ENCODE results near the gene SMTNL2.

Gene SMTNL2

DNA sequence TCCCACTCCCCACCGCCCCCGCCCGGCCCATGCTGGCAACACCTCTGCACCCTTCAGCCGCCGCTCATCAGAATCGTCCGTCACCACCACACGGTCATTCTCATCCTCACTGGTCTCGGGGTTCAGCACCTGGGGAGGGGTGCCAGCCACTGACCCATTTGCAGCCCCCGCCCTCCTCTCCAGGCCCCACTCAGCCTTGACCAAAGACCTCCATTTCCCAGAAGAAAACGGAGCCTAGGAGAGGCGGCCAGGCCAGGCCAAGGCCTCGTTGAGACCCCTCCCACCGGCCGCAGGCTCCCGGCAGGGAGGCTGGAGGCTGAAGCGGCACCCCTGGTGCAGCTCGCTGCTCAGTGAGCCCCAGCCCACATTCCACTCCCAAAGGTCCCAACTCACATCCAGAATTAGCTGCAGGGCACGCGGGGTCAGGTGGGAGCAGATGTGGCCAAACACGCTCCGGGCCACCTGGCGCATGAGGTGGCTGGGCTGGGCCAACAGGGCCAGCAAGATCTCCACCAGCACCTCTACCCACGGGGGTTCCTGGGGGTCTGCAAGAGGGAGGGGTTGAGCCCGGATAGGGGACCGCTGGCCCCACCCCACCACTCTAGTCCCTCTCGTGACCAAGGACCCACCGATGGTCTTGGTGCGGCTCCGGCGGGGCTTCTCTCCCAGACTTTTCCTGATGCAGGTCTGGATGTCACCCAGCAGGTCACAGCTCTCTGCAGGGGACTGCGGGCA is 38.9 kb upstream of the SMTNL2 start:
- no peak for DNase-seq (ENCODE audit: low read depth)

DNA sequence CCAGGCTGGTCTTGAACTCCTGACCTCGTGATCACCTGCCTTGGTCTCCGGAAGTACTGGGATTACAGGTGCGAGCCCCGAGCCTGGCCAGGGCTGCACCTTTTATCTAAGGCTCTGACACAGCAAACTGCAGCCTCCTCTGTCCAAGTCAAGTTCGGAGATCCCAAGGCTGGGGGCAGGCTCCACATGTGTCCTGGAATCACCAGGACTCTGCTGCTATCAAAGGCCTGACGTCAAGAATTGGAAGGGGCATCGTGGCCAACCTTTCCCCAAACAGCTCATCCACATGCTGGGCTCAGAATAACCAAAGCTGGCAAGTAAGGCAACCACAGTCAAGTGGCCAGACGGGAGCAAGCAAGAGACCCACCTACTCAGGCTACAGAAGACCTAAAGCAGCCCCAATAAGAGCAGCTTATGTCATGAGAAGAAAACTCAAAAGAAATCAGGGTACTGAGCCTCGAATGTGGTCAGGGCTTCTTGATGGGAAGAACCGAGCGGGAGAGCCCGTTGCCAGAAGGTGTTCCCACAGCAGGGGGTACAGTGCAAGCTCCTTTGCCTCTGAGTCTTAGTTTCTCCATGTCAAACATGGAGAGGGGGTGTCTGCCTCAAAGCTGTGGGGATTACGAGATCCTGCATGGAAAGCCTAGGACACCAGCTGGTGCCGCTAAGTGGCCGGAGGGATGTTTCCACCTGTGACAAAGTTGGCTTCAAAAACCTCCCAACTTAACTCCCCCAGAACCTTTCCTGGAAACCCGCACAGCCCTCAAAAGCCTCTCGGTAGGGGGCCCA is 37.0 kb upstream of the SMTNL2 start:
- no peak for DNase-seq (ENCODE audit: low read depth)

DNA sequence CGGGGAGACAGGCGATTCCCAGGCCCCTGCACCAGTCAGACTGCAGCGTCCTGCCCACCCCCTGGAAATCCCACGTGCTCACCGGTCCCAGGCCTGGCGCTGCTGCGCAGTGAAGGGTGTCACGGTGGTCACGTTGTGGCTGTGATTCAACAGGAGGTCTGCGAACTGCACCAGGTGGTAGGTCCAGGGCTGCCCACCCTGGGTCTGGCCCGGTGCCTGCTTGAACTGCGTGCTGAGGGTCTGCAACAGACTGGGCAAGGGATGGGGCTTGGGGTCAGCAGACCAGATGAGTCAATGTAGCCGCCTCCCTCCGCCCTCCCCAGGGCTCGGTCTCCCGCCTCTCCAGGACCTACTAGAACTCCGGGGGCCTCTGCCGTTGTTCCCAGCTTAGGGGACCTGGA is 36.3 kb upstream of the SMTNL2 start:
- DNase-seq (ENCODE audit: low read depth) = no peak

DNA sequence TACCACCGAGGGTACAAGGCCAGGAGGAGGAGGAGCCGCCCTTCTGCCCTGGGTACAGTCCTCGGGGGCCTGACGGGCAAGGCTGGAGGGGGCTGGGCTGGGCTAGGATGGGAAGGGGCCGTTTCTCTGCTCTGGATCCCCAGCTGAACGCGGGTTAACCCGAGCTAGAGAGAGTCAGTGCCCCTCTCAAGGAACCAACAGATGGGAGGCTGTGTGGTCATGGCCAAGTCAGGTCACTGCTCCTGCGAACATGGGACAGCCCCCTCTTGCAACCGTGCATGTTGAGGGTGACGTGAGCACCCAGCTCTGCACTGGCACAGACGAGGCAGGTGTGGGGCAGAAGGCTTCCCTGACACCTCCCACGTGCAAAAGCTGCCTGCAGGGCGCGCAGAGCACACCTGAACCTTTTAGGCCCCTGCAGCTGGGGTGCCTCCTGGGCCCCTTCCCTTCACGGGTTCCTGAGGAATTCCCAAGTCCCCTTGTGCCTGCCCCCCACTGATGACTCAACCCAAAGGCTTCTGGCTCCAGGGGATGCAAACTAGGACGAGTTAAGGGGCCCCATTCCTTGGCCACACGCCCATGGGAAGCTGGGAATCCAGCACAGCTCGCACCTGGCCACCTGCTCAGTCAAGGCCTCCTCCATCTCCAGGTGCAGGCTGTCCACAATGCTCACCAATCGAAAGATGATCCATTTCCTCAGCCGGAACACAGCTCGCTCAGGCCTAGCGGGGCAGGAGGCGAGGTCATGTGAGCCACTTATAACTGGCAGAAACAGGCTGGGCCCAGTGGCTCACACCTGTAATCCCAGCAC is 35.4 kb upstream of the SMTNL2 start:
- DNase-seq (ENCODE audit: low read depth) = no peak

DNA sequence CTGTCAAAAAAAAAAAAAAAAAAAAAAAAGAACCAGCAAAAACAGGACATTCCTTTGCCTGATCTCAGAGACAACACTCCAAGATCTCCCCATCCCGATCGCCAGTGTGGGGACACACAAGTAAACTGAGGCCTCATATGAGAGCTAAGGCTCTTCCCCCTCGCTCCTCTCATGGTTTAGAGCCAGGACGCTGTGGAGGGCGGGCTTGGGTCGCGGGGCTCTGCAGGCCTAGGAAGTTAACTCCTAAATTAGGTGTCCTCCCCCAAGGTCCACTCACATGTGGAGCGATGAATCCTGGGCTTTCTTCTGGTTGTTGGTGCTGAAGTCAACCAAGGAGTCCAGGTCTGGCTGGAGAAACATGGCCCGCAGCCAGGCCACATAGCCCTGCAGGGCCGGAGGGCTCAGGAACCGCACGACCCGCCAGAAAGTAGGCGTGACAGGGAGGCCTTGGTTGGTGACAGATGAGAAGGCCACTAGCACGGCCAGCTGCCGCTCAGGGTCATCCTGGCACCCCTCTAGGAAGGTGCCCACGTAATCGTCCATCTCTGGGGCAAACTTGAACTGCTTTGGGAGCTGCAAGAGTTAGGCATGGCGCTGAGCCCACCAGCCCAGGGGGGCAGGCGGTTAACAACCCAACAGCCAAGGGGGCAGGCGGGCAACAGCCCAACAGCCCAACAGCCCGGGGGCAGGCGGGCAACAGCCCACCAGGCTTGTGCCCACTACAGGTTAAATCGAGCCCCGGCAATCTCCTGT is 34.4 kb upstream of the SMTNL2 start:
- no peak for DNase-seq (ENCODE audit: low read depth)

DNA sequence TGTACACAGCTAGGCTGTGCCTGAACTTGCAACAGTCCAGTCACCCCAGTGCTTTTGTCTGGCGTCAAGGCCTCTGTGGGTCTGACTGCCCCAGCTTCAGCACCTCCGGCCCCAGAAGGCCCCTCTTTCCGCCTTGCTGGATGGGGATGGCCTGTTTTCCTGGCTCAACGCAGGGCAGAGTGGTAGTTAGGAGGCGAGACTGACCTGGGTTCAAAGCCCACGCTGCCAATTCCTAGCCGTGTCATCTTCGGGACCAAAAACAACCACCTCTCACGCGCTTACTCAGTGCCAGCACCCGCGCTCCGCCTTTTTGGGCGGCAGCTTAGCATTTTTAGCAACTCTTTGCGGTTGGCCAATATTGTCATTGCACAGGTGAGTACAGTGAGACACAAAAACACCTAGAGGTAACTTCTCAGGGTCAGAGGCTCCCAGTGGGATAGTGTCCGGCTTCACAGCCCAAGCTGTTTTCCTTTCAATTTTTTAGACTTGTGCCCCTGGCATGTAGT is 33.7 kb upstream of the SMTNL2 start:
- DNase-seq (ENCODE audit: low read depth) = no peak

DNA sequence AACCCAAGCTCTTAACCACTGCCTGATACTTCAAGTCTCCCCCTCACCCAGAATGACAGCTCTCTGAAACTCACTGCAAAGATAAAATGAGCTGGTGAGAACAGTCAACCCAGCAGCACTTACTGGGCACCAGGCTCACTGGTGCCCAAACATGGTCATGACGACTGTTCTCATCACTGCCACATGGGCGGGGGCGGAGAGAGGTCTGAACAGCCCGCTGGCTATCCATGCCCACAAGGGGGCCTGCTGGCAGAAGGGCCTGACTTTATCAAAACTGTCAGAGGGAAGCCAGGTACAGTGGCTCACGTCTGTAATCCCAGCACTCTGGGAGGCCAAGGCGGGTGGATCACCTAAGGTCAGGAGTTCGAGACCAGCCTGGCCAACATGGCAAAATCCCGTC is 33.2 kb upstream of the SMTNL2 start:
- no peak for DNase-seq (ENCODE audit: low read depth)

DNA sequence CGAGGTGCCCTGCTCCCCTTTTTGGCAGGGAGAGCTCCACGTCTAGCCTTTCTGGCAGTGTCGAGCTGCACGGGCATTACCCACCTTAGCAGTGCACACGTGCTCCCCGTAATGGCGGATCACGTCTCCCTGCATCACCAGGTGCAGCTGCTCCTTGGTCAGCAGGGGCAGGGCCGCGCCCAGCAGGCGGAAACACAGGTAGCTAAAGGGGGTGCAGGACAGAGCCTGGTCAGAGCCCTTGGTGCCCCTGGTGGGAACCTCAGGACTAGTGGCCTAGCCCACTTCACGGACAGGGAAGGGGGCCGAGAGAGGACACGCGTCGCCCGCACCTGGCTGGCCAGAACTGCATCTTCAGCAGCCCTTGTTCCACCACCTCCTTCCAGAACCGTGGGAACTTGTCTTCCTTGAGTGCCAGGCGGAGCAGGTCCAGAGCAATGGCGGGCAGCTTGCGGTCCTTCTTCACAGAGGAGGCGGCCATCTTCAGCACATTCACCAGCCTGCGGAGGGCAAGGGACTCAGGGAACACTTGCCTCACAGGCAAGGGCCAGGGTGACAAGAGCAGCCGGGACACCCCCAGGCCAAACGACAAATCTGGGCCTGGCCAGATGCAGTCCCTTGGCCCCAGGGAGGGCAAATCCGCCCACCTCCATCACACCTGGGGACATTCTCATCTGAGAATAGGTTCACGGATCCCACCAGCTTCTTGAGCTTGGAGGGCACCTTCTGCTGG is 32.4 kb upstream of the SMTNL2 start:
- no peak for DNase-seq (ENCODE audit: low read depth)

DNA sequence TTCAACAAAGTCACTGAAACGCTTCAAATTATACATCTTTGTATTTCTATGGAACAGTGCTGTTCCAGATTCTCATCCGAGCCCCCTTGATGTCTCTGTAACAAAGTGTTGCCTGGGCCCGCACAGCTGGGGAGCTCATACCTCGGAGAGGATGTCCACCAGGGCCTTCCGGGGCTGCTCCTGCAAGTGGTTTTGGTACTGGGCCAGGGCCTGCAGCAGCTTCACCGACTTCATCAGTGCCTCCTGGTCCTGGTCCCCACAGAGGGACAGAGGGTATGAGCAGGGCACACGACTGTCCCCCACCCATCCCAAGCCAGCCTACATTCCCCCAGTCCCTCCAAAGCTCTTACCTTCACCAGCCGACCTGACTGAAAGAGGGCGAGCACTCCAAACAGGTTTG is 30.7 kb upstream of the SMTNL2 start:
- DNase-seq (ENCODE audit: low read depth) = no peak

DNA sequence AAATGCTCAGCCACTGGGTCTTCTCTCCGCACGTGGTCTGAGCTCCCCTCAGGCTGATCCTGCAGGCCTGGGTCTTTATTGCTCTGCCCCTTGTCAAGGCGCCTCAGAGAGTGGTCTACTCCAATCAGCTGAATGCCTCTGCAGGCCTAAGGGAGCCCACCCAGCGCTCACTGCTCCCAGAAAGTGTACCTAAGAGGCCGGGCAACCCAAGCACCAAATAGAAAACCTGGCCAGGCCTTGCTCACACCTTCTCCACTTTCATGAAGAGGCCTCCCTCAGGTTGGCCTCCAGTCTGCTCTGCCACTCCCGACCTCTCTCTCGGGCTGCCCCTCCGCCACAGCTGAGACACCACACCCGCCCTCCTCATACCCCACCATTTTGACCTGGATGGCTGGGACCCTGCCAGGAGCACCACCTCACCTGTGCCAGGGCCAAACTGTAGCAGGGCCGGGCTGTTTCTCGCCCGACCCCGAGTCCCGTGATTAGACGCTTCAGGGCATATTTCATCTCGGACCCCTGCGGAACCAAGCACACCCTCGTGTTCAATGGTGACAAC is 29.8 kb upstream of the SMTNL2 start:
- no peak for DNase-seq (ENCODE audit: low read depth)

DNA sequence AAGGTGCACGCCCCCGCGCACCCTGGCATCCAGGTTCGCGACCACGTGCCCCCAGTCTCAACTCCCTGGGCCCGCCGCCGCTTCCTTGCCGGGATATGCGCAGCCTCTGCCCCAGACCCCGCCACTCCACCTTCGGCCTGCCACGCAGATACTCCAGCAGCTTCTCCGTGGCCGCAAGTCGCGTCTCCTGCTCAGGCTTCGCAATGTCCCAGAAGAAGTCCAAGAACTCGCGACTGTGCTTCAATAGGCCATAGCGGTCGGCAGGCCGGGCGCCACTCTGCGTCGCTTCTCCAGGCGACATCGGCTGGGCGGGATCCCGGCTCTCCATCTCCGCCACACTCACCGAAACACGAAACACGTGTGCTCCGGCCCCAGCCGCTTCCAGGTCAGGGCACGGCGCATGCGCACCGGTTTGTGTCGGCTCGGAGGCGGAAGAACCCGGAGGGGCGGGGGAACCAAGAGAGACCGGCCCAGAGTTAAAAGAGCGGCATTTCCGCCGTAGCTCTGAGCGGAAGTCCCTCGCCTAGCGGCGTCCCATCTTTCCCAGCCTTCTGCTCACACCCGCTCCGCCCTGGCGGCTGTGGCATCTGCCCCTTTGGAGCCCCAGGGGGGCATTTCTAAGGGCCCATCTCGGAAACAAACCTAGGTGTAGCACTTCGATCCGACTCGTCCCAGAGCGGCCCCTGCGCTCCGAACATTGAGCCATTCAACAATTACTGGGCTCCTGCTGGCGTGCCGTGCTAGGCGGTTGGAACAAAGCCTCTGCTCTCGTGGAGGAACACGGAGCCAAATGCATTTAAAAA is 29.1 kb upstream of the SMTNL2 start, which contains the start of gene MYBBP1A:
Gene MYBBP1A (minus strand): TSS at position 388 of the 803 bp plus-strand sequence. CDS start 60 bp downstream, at position 328.
- peak; percentile 95 for DNase-seq (ENCODE audit: low read depth)

DNA sequence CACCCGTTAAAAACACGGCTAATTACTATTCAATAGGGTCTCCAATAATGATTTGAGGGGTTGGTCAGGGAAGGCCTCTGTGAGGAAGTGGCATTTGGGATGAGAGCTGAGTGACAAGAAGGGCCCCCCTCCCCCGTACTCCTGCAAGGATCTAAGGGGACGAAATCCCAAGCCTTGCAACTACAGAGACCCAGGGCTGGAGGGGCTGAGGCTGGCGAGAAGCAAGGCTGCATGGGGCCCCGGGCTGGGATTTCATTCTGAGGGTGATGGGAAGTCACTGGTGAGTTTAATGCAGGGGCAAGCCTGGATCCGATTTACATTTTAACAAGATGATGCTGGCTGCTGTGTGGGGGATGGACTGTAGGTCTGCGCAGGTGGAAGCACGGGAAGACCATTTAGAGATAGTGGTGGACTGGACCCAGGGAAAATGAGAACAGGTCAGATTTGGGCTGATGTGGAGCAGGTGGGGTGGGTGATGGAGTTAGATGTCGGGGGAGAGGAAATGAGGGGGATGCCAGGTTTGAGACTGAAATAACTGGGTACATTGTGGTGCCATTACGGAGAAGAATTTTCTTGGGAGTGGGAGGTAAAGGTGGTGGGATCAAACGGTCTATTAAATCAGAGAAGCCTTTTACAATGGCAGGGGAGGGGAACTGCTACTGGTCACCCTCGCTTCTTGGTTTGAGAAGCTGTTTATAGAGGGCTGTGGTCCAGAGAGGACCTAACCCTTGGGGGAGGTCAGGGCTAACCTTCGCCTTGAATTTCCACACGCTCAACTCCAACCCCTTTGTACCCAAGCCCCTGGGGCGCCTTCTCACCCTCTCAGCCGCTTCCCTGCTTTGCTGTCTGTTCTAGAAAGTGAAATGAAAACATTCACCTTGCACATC is 28.2 kb upstream of the SMTNL2 start:
- DNase-seq (ENCODE audit: low read depth) = no peak

DNA sequence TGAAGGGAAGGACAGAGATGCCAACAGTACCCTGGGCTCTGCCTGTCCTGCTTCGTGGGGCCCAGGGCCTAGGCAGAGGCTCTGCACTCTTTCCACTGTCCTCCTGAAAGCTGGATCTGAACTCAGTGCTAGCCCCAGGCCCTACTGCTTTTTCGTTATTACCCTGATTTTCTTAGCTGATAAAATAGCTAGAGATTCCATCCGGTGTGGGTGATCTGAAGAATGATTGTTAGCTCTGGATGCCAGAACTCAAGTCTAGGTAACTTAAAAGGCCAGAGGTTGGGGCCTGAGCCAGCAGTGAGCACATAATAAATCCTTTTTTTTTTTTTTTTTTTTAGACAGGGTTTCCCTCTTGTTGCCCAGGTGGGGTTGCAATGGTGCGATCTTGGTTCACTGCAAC is 27.3 kb upstream of the SMTNL2 start:
- no peak for DNase-seq (ENCODE audit: low read depth)

DNA sequence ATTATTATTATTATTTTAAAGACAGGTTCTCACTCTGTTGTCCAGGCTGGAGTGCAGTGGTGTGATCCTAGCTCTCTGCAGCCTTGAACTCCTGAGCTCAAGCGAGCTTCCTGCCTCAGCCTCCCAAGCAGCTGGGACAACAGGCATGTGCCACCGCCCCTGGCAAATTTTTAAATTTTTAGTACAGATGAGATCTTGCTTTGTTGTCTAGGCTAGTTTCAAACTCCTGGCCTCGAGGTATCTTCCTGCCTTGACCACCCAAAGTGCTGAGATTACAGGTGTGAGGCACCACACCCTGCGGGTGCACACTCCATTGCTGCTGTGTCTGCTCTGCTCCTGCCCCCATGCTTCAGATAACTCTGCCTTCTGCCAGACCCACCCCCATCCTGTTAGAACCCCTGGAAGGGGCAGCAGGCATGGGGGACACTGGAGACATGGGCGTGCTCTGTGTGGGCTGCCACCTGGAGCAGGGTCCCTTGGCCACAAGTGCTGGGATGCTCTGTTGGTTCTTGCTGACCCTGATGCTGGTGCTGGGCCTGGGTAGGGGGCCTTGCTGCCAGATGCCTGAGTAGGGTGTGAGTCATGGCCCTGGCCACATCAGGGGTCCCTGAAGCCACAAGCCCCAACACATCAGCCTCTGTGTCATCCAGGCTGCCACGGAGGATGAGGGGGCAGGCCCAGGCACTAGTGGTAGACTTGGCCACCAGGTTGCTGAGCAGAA is 26.5 kb upstream of the SMTNL2 start:
- no peak for DNase-seq (ENCODE audit: low read depth)

DNA sequence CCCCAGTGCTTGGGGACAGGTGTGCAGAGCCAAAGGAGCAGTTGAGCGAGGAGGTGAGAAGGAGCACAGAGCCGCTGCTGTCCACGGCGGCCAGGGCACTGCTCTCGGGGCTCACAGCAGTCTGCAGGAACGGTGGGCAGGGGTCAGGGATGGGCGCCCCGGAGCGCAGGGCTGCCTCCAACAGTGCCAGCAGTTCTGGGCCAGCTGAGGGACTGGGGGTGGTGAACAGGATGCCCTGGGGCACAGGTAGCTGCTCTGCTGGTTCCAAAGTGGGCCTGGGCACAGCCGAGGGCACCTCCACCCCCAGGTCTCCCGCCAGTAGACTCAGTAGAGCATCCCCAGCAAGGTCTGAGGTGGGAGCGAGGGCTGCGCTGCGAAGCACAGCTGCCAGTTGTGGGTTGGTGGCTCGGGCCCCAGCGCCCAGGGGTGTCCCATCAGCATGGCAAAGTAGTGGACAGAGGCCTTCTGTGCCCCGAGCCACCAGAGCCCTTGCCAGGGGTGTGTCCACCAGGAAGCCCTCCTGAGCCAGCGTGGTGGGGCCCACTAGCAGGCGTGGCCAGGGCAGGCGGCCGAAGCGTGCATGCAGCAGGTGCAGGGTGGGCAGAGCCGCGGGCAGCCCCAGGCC is 25.9 kb upstream of the SMTNL2 start:
- DNase-seq (ENCODE audit: low read depth) = no peak

DNA sequence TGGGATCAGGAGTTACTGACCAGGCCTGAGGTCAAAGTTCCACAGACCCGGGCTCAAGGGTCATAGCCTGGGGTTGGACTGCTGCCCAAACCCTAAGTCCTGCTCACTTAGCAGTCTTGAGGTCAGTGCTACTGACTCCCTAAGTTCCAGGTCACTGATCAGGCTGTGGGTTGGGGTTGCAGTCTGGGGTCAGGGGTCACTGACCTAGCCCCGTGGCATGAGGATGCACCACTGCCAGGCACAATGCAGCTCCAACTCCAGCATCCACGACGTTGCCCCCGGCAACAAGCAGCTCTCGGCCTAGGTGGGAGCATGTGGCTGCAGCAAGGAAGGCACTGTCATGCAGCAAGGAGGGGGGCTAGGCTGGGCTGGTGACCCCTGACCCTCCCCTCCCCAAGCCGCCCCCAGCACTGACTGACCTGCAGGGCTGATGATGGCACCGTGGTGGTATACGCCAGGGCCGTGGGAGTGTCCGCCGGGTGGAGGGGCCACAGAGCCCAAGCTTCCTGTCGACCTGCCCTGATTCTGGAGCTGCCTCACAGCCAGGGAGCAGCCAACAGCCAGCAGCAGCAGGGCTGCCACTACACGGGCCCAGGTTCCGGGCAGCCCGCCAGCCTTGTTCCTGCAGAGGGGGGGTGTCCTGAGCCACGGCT is 25.1 kb upstream of the SMTNL2 start:
- DNase-seq (ENCODE audit: low read depth) = no peak

DNA sequence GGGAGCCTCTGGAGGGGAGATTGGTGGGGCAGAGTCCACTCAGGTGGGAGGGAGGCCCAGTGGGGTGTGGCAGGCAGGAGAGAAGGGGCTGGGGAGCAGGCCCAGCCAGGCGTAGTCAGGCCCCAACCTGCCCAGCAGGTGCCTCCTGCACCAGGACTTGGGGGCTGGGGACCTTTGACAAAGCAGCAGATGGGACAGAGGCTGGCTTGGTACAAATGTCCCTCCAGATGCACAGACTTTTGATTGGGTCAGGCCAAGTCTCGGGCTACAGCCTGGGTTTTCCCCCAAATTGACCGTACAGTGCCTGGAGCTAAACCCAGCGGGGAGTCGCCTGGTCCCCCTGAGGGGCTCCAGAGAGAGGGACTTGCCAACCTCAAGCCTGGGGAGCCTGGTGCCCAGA is 24.4 kb upstream of the SMTNL2 start:
- DNase-seq (ENCODE audit: low read depth) = no peak

Data from stimulated activated CD8-positive, alpha-beta memory T cell treated with anti-CD3 and anti-CD28 coated beads, Interleukin-12 subunit alpha, Interleukin-12 subunit beta, amount 100 ng/mL, for 1 hour (primary cell).